ENCODE results near the gene AP1G1.

GRCh38 chr16:71803305-71803690, 5.3 kb downstream of the AP1G1 start:
- TF ChIP-seq EP300 (IDR thresholded peaks at IDR 0.05; ENCODE audit: borderline replicate concordance in 1 of 2, low read depth in 1 of 2, low read length in 1 of 2) (no peak), SIN3A (IDR thresholded peaks at IDR 0.05; ENCODE audit: borderline replicate concordance, low read depth, low read length) (no peak), CTCF (IDR thresholded peaks at IDR 0.05) (no peak), MAX (IDR thresholded peaks at IDR 0.05; ENCODE audit: low read depth) (no peak), RXRA (IDR thresholded peaks at IDR 0.05; ENCODE audit: borderline replicate concordance, low read depth) (no peak), TAF1 (IDR thresholded peaks at IDR 0.05; ENCODE audit: borderline replicate concordance, low read depth, low read length) (no peak), POLR2AphosphoS5 (IDR thresholded peaks at IDR 0.05; ENCODE audit: low read depth, low read length) (no peak), SMC3 (IDR thresholded peaks at IDR 0.05; ENCODE audit: low read depth, low read length) (no peak), RAD21 (IDR thresholded peaks at IDR 0.05; ENCODE audit: low read length) (no peak), ZBTB33 (IDR thresholded peaks at IDR 0.05; ENCODE audit: borderline replicate concordance, low read depth) (no peak)

All from SK-N-SH (cell line).